Endothelial cell of umbilical vein (primary cell): ENCODE results near the gene RIC8B. TPM values are rescaled to one million over a fixed set of nuclear protein-coding genes. Genes with fewer than 3 reads are reported as not detected.
A peak's percentile ranks its signal among the peaks of the same experiment; 100 is the strongest.

Experiments used
- BruUV-seq: library from RNA; stranded (reverse); fragments of 400-500 nt; replicated peaks from 2 replicates; lab custom pipeline; 2021; lab: Mats Ljungman, UMichigan
- CTCF ChIA-PET: fragments of 300-600, 350-600 bp; sonication (Branson Sonifier 250); formaldehyde crosslinking; loops from one replicate; lab custom pipeline; 2021; ENCODE audit warnings: antibody characterized with exemption, inconsistent platforms; lab: Charles Lee
- POLR2A ChIA-PET: fragments of 300-600, 350-600 bp; sonication (Branson Sonifier 250); formaldehyde crosslinking; loops from one replicate; lab custom pipeline; 2021; ENCODE audit warnings: antibody characterized with exemption, inconsistent platforms; lab: Charles Lee
- DNase-seq: peaks from one replicate; pipeline ENCODE4 v3.0.0-alpha.2; 2011; ENCODE audit warnings: low read depth, low spot score
- FAIRE-seq: peaks from 2 replicates; lab custom pipeline; 2011; peaks lifted over from hg19 to GRCh38; lab: Jason Lieb, UNC
- H2AFZ ChIP-seq: 2 replicates; pipeline ENCODE4 v1.6.0; 2012; ENCODE audit warnings: low read depth, low read length, control low read depth, inconsistent platforms
- H3K27ac ChIP-seq: 2 replicates; pipeline ENCODE4 v1.5.1; 2011; ENCODE audit warnings: low read depth, mild to moderate bottlenecking, control low read depth, low read length, moderate library complexity; ENCODE audit not compliant: insufficient read depth
- H3K27me3 ChIP-seq, 2 experiments: 2 replicates each; pipeline versions ENCODE4 v1.6.0 to v1.6.1; 2011; ENCODE audit warnings: low read length in 2 of 2, mixed read lengths in 1 of 2; ENCODE audit not compliant: control insufficient read depth in 2 of 2, insufficient read depth in 2 of 2
- H3K36me3 ChIP-seq, 2 experiments: 2 replicates in 1 of 2; 3 replicates in 1 of 2; pipeline ENCODE4 v1.5.1; 2011; ENCODE audit warnings: low read length in 2 of 2, mild to moderate bottlenecking in 1 of 2, moderate library complexity in 1 of 2; ENCODE audit not compliant: control insufficient read depth in 2 of 2, insufficient read depth in 2 of 2; ENCODE audit errors: extremely low read depth in 1 of 2
- H3K4me1 ChIP-seq: 3 replicates; pipeline ENCODE4 v1.5.1; 2011; ENCODE audit warnings: mild to moderate bottlenecking, low read length; ENCODE audit not compliant: control insufficient read depth, insufficient read depth; ENCODE audit errors: extremely low read depth
- H3K4me2 ChIP-seq: 2 replicates; pipeline ENCODE4 v1.6.1; 2011; ENCODE audit warnings: low read length, control low read depth, mixed read lengths; ENCODE audit not compliant: insufficient read depth
- H3K4me3 ChIP-seq, 3 experiments: fragments of 200-600 bp in 1 of 3; sonication (generic), shearing (Covaris generic) in 1 of 3; replicated peaks in 1 of 3; 2 replicates each; pipeline ENCODE4 v1.5.1; 2011 to 2016; ENCODE audit warnings: control low read depth in 3 of 3, low read length in 3 of 3, mild to moderate bottlenecking in 2 of 3, inconsistent platforms in 1 of 3, low read depth in 1 of 3, moderate library complexity in 1 of 3; ENCODE audit not compliant: insufficient read depth in 1 of 3
- H3K79me2 ChIP-seq: 2 replicates; pipeline ENCODE4 v1.6.0; 2012; ENCODE audit warnings: low read length, inconsistent platforms; ENCODE audit not compliant: control insufficient read depth, insufficient read depth
- H3K9ac ChIP-seq: replicated peaks from 2 replicates; pipeline ENCODE3; 2011; ENCODE audit warnings: low read length, control low read depth; ENCODE audit not compliant: insufficient read depth; ENCODE audit errors: extremely low read depth
- H3K9me1 ChIP-seq: replicated peaks from 3 replicates; pipeline ENCODE4 v1.6.0; 2011; ENCODE audit warnings: mild to moderate bottlenecking, low read length; ENCODE audit not compliant: control insufficient read depth, insufficient read depth; ENCODE audit errors: extremely low read depth
- H3K9me3 ChIP-seq: replicated peaks from 2 replicates; pipeline ENCODE4 v1.5.1; 2012; ENCODE audit warnings: low read length, inconsistent platforms; ENCODE audit not compliant: control insufficient read depth, insufficient read depth
- H4K20me1 ChIP-seq: replicated peaks from 2 replicates; pipeline ENCODE3; 2011; ENCODE audit warnings: mild to moderate bottlenecking, low read length; ENCODE audit not compliant: control insufficient read depth, insufficient read depth; ENCODE audit errors: extremely low read depth
- EZH2 ChIP-seq: IDR thresholded peaks from 2 replicates; pipeline ENCODE4 v1.6.1; 2012; ENCODE audit warnings: borderline replicate concordance, low read depth, mild to moderate bottlenecking, moderate library complexity, low read length, inconsistent platforms; ENCODE audit not compliant: severe bottlenecking
- FOS ChIP-seq: IDR thresholded peaks from 2 replicates; pipeline ENCODE4 v1.6.1; 2011; ENCODE audit warnings: mild to moderate bottlenecking, low read length, moderate library complexity, borderline replicate concordance; ENCODE audit not compliant: insufficient read depth
- GATA2 ChIP-seq: IDR thresholded peaks from 2 replicates; pipeline ENCODE4 v1.7.0; 2011; ENCODE audit warnings: low read depth, mild to moderate bottlenecking, moderate library complexity, mixed read lengths, low read length; ENCODE audit not compliant: insufficient read length, insufficient read depth
- JUN ChIP-seq: IDR thresholded peaks from 2 replicates; pipeline ENCODE4 v1.6.1; 2011; ENCODE audit warnings: borderline replicate concordance, low read depth; ENCODE audit not compliant: insufficient read length, insufficient read depth
- MYC ChIP-seq: IDR thresholded peaks from one replicate; pipeline ENCODE4 v1.6.1; 2011; ENCODE audit warnings: mild to moderate bottlenecking, low read depth, low read length
- POLR2A ChIP-seq: IDR thresholded peaks from 2 replicates; pipeline ENCODE4 v1.6.1; 2012; ENCODE audit warnings: low read depth, mild to moderate bottlenecking, control low read depth, low read length
- POLR2AphosphoS5 ChIP-seq: IDR thresholded peaks from 2 replicates; pipeline ENCODE4 v1.6.1; 2012; ENCODE audit warnings: low read depth, mild to moderate bottlenecking, control low read depth, low read length, moderate library complexity; ENCODE audit not compliant: insufficient read depth
- dilution Hi-C: fragments of 300-500 bp; cut with MboI; formaldehyde crosslinking; loops from one replicate; pipeline ENCODE4 v1.15.0; 2019; ENCODE audit warnings: low sequenced_read_pairs; ENCODE audit not compliant: extremely low pct_ligation_motif_present
- intact Hi-C: fragments of 100-400 bp; cut with micrococcal nuclease; formaldehyde crosslinking; loops from one replicate; pipeline ENCODE4 v1.10.0; 2022
- polyA plus RNA-seq, 4 experiments: library from polyadenylated mRNA; depleted of rRNA in 3 of 4; stranded (reverse) in 3 of 4; unstranded in 1 of 4; fragments of >200 nt; gene quantifications; 2 replicates each; pipeline versions ENCODE4 v1.2.1 to v1.2.3, GENCODE V29; 2011 to 2012; ENCODE audit warnings: missing spikeins in 1 of 4
- total RNA-seq: library from RNA; stranded (reverse); gene quantifications from 2 replicates; pipeline ENCODE4 v1.2.3, GENCODE V29; 2021
- TF ChIP-seq, protein P1 (sequence below): IDR thresholded peaks from 2 replicates; pipeline ENCODE4 v1.6.1; 2011; ENCODE audit not compliant: insufficient read depth, insufficient read length
- TF ChIP-seq, protein P2 (sequence below), 2 donors: IDR thresholded peaks; 1 replicate in 1 of 2; 2 replicates in 1 of 2; pipeline ENCODE4 v1.5.1; 2011; ENCODE audit warnings: low read length in 2 of 2, mild to moderate bottlenecking in 2 of 2, moderate library complexity in 2 of 2, control low read depth in 1 of 2, inconsistent platforms in 1 of 2, low read depth in 1 of 2; ENCODE audit not compliant: insufficient read depth in 1 of 2; ENCODE audit errors: extremely low read depth in 1 of 2

The RIC8B gene
- total and polyA plus RNA-seq, 2 donors (not counting 3 experiments of a cell fraction or from before 2014, with no cell fraction given) = 4.1 to 13.7 TPM

DNA sequence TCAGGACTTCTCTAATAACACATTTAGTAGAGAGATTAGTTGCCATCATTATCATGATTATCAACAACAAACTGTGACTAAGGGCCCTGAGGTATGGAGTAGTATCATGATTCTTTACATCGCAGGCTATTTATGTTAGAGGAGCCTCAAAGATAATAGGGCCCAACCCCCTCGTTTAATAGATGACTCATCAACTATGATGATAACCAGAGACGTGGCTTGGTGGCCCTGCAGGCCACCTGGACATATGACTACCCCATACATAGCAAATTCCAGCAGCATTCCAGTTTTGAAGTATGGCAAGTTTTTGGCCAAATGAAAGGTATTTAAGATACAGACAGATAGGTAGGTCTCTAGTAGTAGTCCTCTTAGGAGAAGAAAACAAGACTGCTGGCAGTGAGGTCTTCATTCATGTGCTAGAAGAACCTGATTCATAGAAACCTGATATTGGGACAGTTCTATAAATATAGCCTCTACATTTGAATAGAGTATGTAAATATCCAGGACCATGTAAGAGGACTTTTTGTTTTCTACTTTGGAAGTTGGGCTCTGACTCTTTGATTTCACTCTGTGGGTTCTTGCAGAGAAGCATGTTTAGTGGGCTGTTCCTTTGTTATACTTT lies 5.6 kb downstream of the RIC8B start:
- H3K9me1 ChIP-seq = no peaks in the 10 kb centered on the region
- H3K9me3 ChIP-seq = no peaks in the 10 kb centered on the region
- dilution Hi-C loops = no loop called here
- BruUV-seq = no TSS peak
- DNase-seq (peak; percentile 7), FAIRE-seq (no peak)
- POLR2A ChIA-PET = no interaction called here
- H3K4me1 ChIP-seq = peaks cover 5% of the 10 kb centered on the region
- H3K4me2 ChIP-seq = no peak overlapping the region
- TF ChIP-seq FOS (peak; percentile 18), POLR2AphosphoS5 (no peak)
- peaks cover 0 to 2% of the 10 kb centered on the region in 2 experiments for H3K36me3 ChIP-seq
- H2AFZ ChIP-seq = no peak overlapping the region
- CTCF ChIA-PET = no interaction called here
- H3K9ac ChIP-seq = no peak overlapping the region
- H3K27ac ChIP-seq = no peak overlapping the region
- H3K4me3 ChIP-seq = no peak overlapping the region
- intact Hi-C loops = no loop called here
- H3K27me3 ChIP-seq = no peaks in the 10 kb centered on the region
- peaks cover 48% of the 10 kb centered on the region for H3K79me2 ChIP-seq
- H4K20me1 ChIP-seq = no peaks in the 10 kb centered on the region

DNA sequence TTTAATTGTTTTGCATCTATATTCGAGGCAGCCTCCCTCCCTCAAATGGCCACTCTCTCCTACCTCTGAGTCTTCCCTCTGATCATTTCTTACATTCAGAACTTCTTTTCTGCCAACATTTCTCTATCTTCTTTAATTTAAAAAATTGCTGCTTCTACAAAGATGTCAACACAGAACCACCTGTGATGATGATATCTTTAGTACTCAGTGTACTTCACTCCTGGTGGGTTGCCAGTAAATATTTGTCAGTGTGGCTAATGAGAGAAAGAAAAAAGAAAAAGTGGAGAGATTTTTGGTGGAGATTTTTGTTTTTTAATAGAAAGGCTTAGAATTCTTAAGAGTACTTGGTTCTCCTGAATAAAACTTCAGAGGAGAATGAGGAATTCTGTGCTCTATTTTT lies 8.1 kb downstream of the RIC8B start:
- no peaks in the 10 kb centered on the region for H3K9me3 ChIP-seq
- BruUV-seq = no TSS peak
- intact Hi-C loops = no loop called here
- no peak for TF ChIP-seq EZH2
- TF ChIP-seq POLR2A = no peak
- TF ChIP-seq, protein P1, sequence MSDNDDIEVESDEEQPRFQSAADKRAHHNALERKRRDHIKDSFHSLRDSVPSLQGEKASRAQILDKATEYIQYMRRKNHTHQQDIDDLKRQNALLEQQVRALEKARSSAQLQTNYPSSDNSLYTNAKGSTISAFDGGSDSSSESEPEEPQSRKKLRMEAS = no peak
- TF ChIP-seq JUN = no peak
- no peak for TF ChIP-seq FOS
- no peak for TF ChIP-seq POLR2AphosphoS5
- TF ChIP-seq MYC = no peak
- TF ChIP-seq, protein P2, sequence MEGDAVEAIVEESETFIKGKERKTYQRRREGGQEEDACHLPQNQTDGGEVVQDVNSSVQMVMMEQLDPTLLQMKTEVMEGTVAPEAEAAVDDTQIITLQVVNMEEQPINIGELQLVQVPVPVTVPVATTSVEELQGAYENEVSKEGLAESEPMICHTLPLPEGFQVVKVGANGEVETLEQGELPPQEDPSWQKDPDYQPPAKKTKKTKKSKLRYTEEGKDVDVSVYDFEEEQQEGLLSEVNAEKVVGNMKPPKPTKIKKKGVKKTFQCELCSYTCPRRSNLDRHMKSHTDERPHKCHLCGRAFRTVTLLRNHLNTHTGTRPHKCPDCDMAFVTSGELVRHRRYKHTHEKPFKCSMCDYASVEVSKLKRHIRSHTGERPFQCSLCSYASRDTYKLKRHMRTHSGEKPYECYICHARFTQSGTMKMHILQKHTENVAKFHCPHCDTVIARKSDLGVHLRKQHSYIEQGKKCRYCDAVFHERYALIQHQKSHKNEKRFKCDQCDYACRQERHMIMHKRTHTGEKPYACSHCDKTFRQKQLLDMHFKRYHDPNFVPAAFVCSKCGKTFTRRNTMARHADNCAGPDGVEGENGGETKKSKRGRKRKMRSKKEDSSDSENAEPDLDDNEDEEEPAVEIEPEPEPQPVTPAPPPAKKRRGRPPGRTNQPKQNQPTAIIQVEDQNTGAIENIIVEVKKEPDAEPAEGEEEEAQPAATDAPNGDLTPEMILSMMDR (IDR thresholded peaks at IDR 0.05; ENCODE audit: extremely low read depth in 1 of 2, insufficient read depth in 1 of 2, low read depth in 1 of 2, low read length in 2 of 2) = no peak
- TF ChIP-seq GATA2 = no peak
- dilution Hi-C loops = no loop called here
- no peak overlapping the region for H3K4me3 ChIP-seq
- peaks cover 0 to 2% of the 10 kb centered on the region in 2 experiments for H3K36me3 ChIP-seq
- H2AFZ ChIP-seq = no peak overlapping the region
- no peaks in the 10 kb centered on the region for H3K9me1 ChIP-seq
- H3K79me2 ChIP-seq = peaks cover 26% of the 10 kb centered on the region
- H3K9ac ChIP-seq = no peak overlapping the region
- H3K4me1 ChIP-seq = no peaks in the 10 kb centered on the region
- H3K4me2 ChIP-seq = no peak overlapping the region
- FAIRE-seq (no peak), DNase-seq (no peak)
- ChIA-PET POLR2A (no interaction called here), CTCF (no interaction called here)
- H3K27me3 ChIP-seq = no peaks in the 10 kb centered on the region
- H4K20me1 ChIP-seq = no peaks in the 10 kb centered on the region
- no peak overlapping the region for H3K27ac ChIP-seq
